Ectodermal cell (in vitro differentiated cells): ENCODE data around the gene SLC25A34.

Experiments
- H3K27ac ChIP-seq: 2 replicates; pipeline ENCODE4 v1.7.0; 2013; ENCODE audit warnings: mild to moderate bottlenecking, low read depth, low read length; ENCODE audit not compliant: insufficient read depth, poor library complexity, severe bottlenecking
- H3K27me3 ChIP-seq: 2 replicates; pipeline ENCODE4 v1.7.0; 2013; ENCODE audit warnings: mild to moderate bottlenecking, low read length; ENCODE audit not compliant: insufficient read depth, control insufficient read depth, poor library complexity, severe bottlenecking
- H3K36me3 ChIP-seq: one replicate; pipeline ENCODE4 v1.7.0; 2013; ENCODE audit warnings: low read length; ENCODE audit not compliant: control insufficient read depth, insufficient read depth
- H3K4me1 ChIP-seq: one replicate; pipeline ENCODE4 v1.7.0; 2013; ENCODE audit warnings: low read length; ENCODE audit not compliant: control insufficient read depth, insufficient read depth
- H3K4me3 ChIP-seq: 2 replicates; pipeline ENCODE4 v1.7.0; 2013; ENCODE audit warnings: low read depth, low read length, control low read depth; ENCODE audit not compliant: insufficient read depth
- H3K9me3 ChIP-seq: 2 replicates; pipeline ENCODE4 v1.7.0; 2013; ENCODE audit warnings: mild to moderate bottlenecking, low read length, moderate library complexity; ENCODE audit not compliant: control insufficient read depth
- WGBS, 2 experiments: methylation state at CpG; one replicate each; pipeline ENCODE4 v1.1.7; 2013; ENCODE audit warnings: missing lambda C conversion rate in 2 of 2; 5-methylcytosine and 5-hydroxymethylcytosine counted together

SLC25A34 gene

GRCh38 chr1:15761366-15762128, 25.5 kb downstream of the SLC25A34 start:
- 93% methylated on average over 8 of the region's 8 CpGs for WGBS, 2 experiments
- H3K36me3 ChIP-seq, result no peaks in the 10 kb centered on the region
- H3K4me1 ChIP-seq, result peaks cover 19% of the 10 kb centered on the region
- peaks cover 36% of the 10 kb centered on the region for H3K27me3 ChIP-seq
- H3K4me3 ChIP-seq, result no peak overlapping the region
- no peaks in the 10 kb centered on the region for H3K9me3 ChIP-seq
- no peak overlapping the region for H3K27ac ChIP-seq

DNA sequence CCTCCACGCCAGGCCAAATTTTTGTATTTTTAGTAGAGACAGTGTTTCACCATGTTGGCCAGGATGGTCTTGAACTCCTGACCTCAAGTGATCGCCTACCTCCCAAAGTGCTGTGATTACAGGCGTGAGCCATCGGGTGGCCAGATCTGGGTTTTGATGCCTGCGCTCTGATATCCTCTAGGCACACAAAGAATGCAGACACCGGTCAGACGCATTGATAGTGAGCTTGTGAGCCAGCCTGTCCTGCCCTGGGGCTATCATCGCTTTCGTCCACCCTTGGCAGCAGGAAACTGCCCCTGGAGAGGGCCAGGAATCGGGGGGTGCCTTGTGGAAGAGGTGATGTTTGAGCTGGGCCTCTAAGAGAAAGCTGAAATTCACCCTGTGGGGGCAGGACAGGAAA, 26.5 kb downstream of the SLC25A34 start:
- 83% methylated on average over 10 of the region's 10 CpGs for WGBS, 2 experiments

DNA sequence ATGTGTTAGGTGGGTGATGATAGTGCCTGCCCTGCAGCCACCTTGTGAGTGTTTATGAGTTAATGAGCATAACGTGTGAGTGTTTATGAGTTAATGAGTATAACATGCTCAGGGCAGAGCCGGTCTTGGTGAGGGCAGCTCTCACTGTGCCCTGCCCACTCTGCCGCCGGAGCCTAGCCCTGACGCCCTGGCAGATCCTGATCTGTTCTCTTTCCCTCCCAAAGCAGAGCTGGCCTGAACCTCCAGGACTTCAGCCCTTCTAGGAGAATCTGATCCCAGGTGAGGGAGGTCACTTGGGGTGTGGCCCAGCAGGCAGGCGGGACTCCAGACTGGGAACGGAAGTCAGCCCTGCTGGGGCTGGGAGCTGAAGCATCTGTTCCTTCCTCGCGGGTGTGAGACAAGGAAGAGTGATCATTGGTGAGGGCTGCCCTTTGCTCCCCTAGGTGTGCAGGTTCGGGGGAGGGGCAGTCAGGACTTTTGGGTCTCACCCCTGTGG, 28.3 kb downstream of the SLC25A34 start:
- Histone ChIP-seq H3K9me3 (no peaks in the 10 kb centered on the region), H3K27ac (no peak overlapping the region), H3K4me1 (peaks cover 9% of the 10 kb centered on the region), H3K27me3 (peaks cover 10% of the 10 kb centered on the region), H3K36me3 (no peaks in the 10 kb centered on the region), H3K4me3 (no peak overlapping the region)
- WGBS, 2 experiments, result 88 to 89% methylated on average over 10 of the region's 10 CpGs

More for the DNA sequence above, 26.5 kb downstream of the SLC25A34 start:
- Histone ChIP-seq H3K9me3 (no peaks in the 10 kb centered on the region), H3K27ac (no peak overlapping the region), H3K27me3 (peaks cover 26% of the 10 kb centered on the region), H3K4me1 (peaks cover 16% of the 10 kb centered on the region), H3K36me3 (no peaks in the 10 kb centered on the region), H3K4me3 (no peak overlapping the region)

DNA sequence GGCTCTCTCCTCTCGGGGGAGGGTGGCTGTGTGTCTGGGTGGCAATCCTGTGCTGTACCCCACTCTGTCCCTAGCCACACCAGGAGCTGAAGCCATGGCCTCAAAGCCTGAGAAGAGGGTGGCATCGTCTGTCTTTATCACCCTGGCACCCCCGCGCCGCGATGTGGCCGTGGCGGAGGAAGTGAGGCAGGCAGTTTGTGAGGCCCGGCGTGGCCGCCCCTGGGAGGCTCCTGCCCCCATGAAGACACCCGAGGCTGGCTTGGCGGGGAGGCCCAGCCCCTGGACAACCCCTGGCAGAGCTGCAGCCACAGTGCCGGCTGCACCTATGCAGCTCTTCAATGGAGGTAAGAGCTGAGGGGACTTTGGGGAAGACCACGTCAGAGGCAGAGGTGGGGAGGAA, 28.8 kb downstream of the SLC25A34 start:
- Histone ChIP-seq H3K9me3 (no peaks in the 10 kb centered on the region), H3K4me3 (no peak overlapping the region), H3K4me1 (peaks cover 9% of the 10 kb centered on the region), H3K36me3 (no peaks in the 10 kb centered on the region), H3K27me3 (peaks cover 4% of the 10 kb centered on the region), H3K27ac (no peak overlapping the region)
- 96% methylated on average over 15 of the region's 15 CpGs for WGBS, 2 experiments

DNA sequence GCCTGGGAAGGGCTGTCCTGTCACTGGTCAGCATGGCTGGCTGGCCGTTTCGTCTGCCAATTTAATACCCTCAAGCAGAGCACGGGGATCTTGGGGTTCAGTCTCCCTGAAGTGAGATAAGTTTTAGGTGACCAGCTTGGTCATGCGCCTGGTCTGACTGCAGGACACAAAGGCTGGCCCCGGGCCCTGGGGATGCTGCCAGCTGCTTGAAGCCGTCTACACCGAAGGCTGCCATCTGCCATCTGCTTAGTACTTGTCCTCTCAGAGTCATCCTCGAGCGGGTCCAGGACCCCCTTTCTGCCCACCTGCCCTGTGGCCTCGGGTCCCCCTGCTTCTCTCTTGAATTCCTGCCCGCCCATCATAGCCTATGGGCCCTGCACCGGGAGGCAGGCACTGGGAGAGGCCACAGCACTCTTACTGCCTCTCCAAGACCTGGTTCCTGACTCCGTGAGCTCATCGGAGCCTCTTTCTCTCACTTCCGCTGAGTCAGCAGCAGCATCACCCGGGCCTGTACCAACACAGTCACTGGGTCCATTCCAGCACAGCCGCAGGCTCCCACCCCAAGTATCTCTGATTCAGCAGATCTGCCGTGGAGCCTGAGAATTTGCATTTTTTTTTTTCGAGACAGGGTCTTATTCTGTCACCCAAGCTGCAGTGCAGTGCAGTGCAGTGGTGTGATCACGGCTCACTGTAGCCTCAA, 29.6 kb downstream of the SLC25A34 start:
- Histone ChIP-seq H3K27ac (no peak overlapping the region), H3K4me3 (no peak overlapping the region), H3K9me3 (no peaks in the 10 kb centered on the region), H3K36me3 (no peaks in the 10 kb centered on the region), H3K4me1 (peaks cover 5% of the 10 kb centered on the region), H3K27me3 (no peaks in the 10 kb centered on the region)
- 94% methylated on average over 20 of the region's 20 CpGs for WGBS, 2 experiments

GRCh38 chr1:15767941-15768340, 31.9 kb downstream of the SLC25A34 start:
- no peaks in the 10 kb centered on the region for H3K27me3 ChIP-seq
- no peak overlapping the region for H3K27ac ChIP-seq
- 93% methylated on average over 5 of the region's 5 CpGs for WGBS, 2 experiments
- H3K36me3 ChIP-seq, result no peaks in the 10 kb centered on the region
- H3K4me1 ChIP-seq, result no peaks in the 10 kb centered on the region
- no peak overlapping the region for H3K4me3 ChIP-seq
- no peaks in the 10 kb centered on the region for H3K9me3 ChIP-seq

DNA sequence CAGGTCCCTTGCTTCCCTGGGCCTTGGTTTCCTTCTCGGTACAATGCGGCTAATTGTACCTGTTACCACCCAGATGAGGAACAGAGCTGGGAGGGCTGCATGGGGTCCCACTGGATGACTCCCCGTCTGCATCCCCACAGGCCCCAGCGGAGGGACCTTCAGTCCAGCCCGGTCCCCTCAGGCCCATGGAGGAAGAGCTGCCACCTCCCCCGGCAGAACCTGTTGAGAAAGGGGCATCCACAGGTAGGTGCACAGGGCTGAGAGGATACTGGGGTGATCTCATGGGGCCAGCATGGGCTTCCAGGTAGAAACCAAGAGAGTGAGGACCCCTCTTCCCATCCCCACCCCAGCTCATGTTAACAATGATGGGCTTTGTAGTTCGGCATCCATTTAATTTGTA, 32.3 kb downstream of the SLC25A34 start:
- Histone ChIP-seq H3K4me1 (no peaks in the 10 kb centered on the region), H3K4me3 (no peak overlapping the region), H3K27ac (no peak overlapping the region), H3K27me3 (no peaks in the 10 kb centered on the region), H3K9me3 (no peaks in the 10 kb centered on the region), H3K36me3 (no peaks in the 10 kb centered on the region)
- 93 to 95% methylated on average over 6 to 7 of the region's 7 CpGs for WGBS, 2 experiments

GRCh38 chr1:15770313-15770962, 34.4 kb downstream of the SLC25A34 start:
- no peak overlapping the region for H3K4me3 ChIP-seq
- H3K27ac ChIP-seq, result no peak overlapping the region
- WGBS, 2 experiments, result 96% methylated on average over 14 of the region's 14 CpGs
- H3K36me3 ChIP-seq, result peaks cover 6% of the 10 kb centered on the region
- no peaks in the 10 kb centered on the region for H3K4me1 ChIP-seq
- no peaks in the 10 kb centered on the region for H3K9me3 ChIP-seq
- no peaks in the 10 kb centered on the region for H3K27me3 ChIP-seq

- no peak overlapping the region for H3K27ac ChIP-seq
- H3K4me3 ChIP-seq, result no peak overlapping the region
- H3K27me3 ChIP-seq, result no peaks in the 10 kb centered on the region
- 83 to 94% methylated on average over 6 of the region's 6 CpGs for WGBS, 2 experiments
- H3K4me1 ChIP-seq, result no peaks in the 10 kb centered on the region
- peaks cover 6% of the 10 kb centered on the region for H3K36me3 ChIP-seq
- no peaks in the 10 kb centered on the region for H3K9me3 ChIP-seq
Measured at GRCh38 chr1:15771836-15772515, 35.9 kb downstream of the SLC25A34 start.

DNA sequence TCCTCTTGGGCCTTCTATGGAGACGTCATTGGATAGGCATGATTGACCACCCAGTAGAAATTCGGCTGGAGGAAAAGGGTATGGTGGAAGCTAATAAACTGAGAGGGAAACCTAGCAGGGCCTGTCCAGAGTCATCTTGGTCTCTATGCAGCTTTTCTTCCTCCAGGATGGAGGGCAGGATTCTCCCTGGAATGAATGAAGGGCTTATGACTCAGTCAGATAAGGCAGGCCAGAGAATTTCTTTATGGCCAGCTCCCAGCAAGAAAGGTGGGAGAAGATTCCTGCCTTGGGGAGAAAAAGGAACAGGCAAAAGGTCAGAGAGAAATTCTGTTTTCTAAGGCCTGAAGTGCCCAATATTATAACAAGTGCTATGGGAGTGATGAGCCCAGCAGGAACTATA, 39.6 kb downstream of the SLC25A34 start:
- Histone ChIP-seq H3K4me1 (no peaks in the 10 kb centered on the region), H3K27me3 (no peaks in the 10 kb centered on the region), H3K4me3 (no peak overlapping the region), H3K36me3 (peaks cover 6% of the 10 kb centered on the region), H3K9me3 (no peaks in the 10 kb centered on the region), H3K27ac (no peak overlapping the region)
- 85 to 91% methylated on average over 2 of the region's 2 CpGs for WGBS, 2 experiments
